ENCODE results near the gene RNASEH2B. TPM values are rescaled to one million over a fixed set of nuclear protein-coding genes. Genes with fewer than 3 reads are reported as not detected.

The RNASEH2B gene
- total and polyA plus RNA-seq, 9 donors: 27.5 to 88.7 (median 55.0) TPM

DNA sequence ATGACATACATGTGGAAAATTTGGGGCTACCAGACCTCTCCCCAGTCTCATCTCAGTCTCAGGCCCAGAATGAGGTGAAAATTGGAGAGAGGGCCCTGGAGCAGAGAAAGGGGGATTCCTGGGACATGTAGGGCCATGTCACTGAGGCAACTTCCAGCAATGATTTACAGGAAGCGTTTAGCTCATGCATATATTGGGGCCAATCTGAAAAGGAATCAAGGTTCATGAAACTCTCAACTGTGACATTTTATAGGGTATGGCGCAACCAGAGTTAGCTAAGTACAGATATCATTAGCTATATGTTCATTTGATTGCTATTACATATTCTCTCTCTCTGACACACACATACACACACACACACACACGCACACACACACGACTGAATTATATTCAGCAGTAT lies 86.3 kb downstream of the RNASEH2B start:
- TF ChIP-seq, protein P1, sequence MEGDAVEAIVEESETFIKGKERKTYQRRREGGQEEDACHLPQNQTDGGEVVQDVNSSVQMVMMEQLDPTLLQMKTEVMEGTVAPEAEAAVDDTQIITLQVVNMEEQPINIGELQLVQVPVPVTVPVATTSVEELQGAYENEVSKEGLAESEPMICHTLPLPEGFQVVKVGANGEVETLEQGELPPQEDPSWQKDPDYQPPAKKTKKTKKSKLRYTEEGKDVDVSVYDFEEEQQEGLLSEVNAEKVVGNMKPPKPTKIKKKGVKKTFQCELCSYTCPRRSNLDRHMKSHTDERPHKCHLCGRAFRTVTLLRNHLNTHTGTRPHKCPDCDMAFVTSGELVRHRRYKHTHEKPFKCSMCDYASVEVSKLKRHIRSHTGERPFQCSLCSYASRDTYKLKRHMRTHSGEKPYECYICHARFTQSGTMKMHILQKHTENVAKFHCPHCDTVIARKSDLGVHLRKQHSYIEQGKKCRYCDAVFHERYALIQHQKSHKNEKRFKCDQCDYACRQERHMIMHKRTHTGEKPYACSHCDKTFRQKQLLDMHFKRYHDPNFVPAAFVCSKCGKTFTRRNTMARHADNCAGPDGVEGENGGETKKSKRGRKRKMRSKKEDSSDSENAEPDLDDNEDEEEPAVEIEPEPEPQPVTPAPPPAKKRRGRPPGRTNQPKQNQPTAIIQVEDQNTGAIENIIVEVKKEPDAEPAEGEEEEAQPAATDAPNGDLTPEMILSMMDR (IDR thresholded peaks at IDR 0.05): no peak
- TF ChIP-seq POLR2A (IDR thresholded peaks at IDR 0.05) (no peak), EP300 (IDR thresholded peaks at IDR 0.05) (no peak)
- Histone ChIP-seq H3K36me3 (no peaks in the 10 kb centered on the region), H3K9me3 (no peaks in the 10 kb centered on the region), H3K27me3 (no peaks in the 10 kb centered on the region), H3K4me1 (ENCODE audit: insufficient read depth) (peaks cover 5% of the 10 kb centered on the region), H3K4me3 (no peak overlapping the region), H3K27ac (no peak overlapping the region)
- intact Hi-C loops (cut with DNase I): no loop called here
- no peak for DNase-seq
- WGBS, 3 donors: 84 to 90% (median 86%) methylated on average over 4 of the region's 4 CpGs

DNA sequence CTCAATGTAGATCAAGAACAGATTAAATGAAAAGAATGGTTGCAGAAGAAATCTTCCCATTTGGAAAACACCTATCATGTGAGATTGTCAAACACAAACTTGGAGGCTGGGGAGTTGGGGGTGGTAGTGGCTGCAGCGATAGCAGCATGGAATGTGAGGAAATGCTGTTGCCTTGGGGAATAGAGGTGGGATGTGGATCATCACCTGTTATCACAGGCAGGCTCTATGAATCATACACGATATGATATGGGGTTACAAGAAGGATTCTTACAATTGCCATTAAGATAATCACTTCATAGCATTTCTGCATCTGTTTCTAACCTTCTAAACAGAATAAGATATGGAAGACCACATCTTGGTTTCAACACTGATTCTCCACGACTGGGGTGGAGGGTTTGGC lies 88.7 kb downstream of the RNASEH2B start:
- no peak for DNase-seq
- H3K27me3 ChIP-seq: no peaks in the 10 kb centered on the region
- TF ChIP-seq POLR2A (IDR thresholded peaks at IDR 0.05) (no peak), EP300 (IDR thresholded peaks at IDR 0.05) (no peak)
- TF ChIP-seq, protein P1 (IDR thresholded peaks at IDR 0.05): no peak
- H3K9me3 ChIP-seq: no peaks in the 10 kb centered on the region
- H3K27ac ChIP-seq: no peak overlapping the region
- H3K4me1 ChIP-seq (ENCODE audit: insufficient read depth): peaks cover 4% of the 10 kb centered on the region
- no peak overlapping the region for H3K4me3 ChIP-seq
- H3K36me3 ChIP-seq: no peaks in the 10 kb centered on the region
- intact Hi-C loops (cut with DNase I): no loop called here
- WGBS, 3 donors: 72 to 90% (median 85%) methylated on average over 3 of the region's 3 CpGs

DNA sequence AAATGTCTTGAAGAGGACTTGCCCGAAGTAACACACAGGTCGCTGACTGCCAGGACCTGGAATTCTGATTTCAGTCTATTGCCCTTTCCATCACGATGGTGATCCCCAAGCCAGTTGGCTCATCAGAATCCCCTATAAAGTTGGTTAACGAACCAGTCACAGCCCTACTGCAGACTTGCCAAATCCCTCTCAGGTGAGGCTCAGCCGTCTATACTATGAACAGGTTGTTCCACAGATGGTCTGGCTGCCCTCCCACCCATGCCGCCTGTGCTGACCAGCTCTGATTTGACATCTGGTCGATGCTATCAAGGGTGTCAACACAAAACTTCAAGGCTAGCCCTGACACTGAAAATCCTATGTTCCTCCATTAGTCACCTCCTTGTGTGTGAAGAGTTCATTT lies 90.0 kb downstream of the RNASEH2B start:
- Histone ChIP-seq H3K4me3 (no peak overlapping the region), H3K27me3 (no peaks in the 10 kb centered on the region), H3K27ac (no peak overlapping the region), H3K36me3 (no peaks in the 10 kb centered on the region), H3K4me1 (ENCODE audit: insufficient read depth) (no peaks in the 10 kb centered on the region), H3K9me3 (no peaks in the 10 kb centered on the region)
- TF ChIP-seq, protein P1 (IDR thresholded peaks at IDR 0.05): no peak
- TF ChIP-seq POLR2A (IDR thresholded peaks at IDR 0.05) (no peak), EP300 (IDR thresholded peaks at IDR 0.05) (no peak)
- no peak for DNase-seq
- intact Hi-C loops (cut with DNase I): no loop called here
- WGBS, 3 donors: 90 to 91% (median 90%) methylated on average over 7 of the region's 7 CpGs

DNA sequence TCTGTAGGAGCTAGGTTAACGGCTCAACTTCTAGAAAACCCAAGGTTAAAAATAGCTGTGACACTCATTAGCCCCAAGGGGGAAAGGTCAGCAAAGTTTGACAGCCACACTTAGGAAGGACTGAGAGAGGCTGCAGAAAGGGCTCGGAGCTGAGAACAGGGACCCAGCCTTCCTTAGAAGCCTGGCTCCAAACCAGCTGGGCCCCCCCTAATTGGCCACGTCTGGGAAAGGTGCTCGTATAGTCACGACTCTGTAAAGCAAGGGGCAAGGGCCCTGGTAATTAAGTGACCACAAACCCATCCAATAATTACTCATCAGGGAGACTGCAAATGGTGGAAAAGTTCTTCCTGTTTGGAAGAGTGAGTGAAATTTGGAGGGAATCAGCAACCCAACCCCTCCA lies 90.5 kb downstream of the RNASEH2B start:
- DNase-seq: no peak
- Histone ChIP-seq H3K9me3 (no peaks in the 10 kb centered on the region), H3K4me1 (ENCODE audit: insufficient read depth) (no peaks in the 10 kb centered on the region), H3K4me3 (no peak overlapping the region), H3K27ac (no peak overlapping the region), H3K36me3 (no peaks in the 10 kb centered on the region), H3K27me3 (no peaks in the 10 kb centered on the region)
- intact Hi-C loops (cut with DNase I): no loop called here
- TF ChIP-seq POLR2A (IDR thresholded peaks at IDR 0.05) (no peak), EP300 (IDR thresholded peaks at IDR 0.05) (no peak)
- TF ChIP-seq, protein P1 (IDR thresholded peaks at IDR 0.05): no peak
- WGBS, 3 donors: 58 to 61% (median 60%) methylated on average over 5 of the region's 5 CpGs

All from ovary (tissue), 9 donors.